GM18861 (cell line): ENCODE data around the gene CETN3.
"Not testable (repeated sequence)": the region's sequence is repeated elsewhere in the genome, so short reads cannot be mapped to it uniquely, and the experiment has no call there.

Experiments used
- ATAC-seq: cut with Tn5 transposase; IDR thresholded peaks from one replicate; pipeline ENCODE4 v1.9.1; 2021; ENCODE audit not compliant: unreplicated experiment

The CETN3 gene

DNA sequence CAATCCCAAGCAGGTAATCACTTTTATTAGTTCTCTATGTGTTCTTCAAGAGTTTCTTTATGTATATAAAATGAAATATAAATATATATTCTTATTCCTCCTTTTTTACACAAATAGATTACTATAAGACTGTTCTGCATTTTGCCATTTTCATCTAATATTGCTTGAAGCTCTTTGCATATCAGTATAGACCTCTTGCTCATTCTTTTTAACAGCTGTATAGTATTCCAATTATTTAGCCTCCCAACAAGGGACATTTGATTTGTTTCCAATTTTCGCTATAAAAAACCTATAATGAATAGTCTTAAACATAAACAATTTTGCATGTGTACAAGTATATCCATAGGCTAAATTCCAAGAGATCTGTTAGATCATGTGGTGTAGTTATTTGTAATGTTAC lies 25.2 kb downstream of the CETN3 start:
- ATAC-seq = no peak

DNA sequence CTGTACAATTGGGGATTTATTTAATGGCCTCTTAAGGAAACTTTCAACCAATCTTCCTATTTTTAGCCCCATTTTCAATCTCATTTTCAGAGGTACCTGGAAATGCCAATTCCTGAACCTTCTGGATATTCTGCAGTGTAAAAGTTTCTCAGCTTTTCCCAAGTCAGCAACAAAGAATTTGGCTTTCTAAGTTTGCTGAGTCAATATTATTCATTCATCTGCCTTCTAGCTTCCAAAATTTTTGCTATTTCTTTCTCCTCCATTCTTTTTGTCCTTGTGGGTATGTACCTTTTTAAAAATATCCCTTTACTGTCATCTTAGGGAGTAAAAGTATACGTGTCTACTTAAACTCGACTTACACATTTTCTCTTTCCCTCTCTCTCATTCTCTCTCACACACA lies 25.7 kb downstream of the CETN3 start:
- ATAC-seq = no peak

DNA sequence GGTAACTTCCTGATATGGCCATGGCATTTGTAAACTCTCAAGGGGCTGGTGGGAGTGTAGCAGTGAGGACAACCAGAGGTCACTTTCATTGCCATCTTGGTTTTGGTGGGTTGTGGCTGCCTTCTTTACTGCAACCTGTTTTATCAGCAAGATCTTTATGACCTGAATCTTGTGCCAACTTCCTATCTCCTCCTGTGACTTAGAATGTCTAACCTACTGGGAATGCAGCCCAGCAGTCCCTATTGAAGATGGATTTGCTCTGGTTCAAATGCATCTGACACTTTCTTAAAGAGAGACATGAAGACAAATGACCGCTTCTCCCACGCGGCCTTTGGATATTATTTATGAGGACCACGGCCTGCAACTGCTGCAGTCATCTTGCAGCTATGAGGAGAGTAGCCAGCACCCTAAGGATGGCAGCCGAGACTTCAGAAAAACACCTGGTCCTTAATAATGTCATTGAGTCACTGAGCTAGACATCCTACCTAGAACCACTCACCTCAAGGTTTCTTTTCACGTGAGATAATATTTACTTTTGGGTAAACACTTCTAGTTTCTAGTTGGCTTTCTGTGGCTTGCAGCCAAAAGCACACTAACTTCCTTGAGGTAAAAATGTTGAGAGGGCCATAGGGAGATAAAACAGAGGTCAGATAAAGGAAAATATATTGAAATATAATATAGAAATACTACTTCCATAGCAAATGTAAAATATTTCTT lies 28.2 kb downstream of the CETN3 start:
- no peak for ATAC-seq

DNA sequence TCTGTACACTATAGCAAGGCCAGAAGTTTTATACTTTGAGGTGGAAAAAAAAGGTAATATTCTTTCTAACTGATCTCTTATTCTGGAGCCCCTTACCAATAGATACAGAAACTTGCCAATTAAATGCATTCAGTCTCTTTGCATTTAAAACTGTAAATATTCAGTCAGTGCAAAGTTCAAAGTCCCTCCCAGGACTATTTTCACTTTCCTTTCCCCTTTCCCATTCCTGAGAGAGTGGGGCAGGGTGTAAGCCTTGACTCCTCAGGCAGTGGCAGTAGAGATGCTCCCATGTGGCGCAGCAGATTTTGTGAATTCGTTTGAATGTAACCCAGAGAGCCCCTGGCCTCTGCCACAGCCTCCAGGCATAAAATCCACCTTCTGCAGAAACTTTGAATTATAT lies 29.9 kb downstream of the CETN3 start:
- no peak for ATAC-seq

DNA sequence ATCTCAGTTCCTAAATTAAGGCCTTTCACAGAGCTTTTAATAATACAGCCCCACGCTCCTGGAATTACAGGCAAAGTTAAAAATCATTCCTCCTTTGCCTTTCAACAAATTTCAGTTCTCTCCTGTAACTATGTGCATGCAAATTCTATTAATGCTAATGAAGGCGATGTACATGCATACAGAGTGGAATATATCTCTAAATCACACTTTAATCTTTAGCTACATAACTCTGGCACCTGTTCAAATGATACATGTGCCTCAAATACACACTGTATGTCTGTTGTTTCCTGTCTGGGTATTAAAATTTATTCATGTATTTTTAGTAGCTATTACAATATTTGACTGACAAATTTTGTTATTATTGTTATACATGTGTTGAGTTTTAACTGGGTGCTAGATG lies 30.8 kb downstream of the CETN3 start:
- no peak for ATAC-seq

DNA sequence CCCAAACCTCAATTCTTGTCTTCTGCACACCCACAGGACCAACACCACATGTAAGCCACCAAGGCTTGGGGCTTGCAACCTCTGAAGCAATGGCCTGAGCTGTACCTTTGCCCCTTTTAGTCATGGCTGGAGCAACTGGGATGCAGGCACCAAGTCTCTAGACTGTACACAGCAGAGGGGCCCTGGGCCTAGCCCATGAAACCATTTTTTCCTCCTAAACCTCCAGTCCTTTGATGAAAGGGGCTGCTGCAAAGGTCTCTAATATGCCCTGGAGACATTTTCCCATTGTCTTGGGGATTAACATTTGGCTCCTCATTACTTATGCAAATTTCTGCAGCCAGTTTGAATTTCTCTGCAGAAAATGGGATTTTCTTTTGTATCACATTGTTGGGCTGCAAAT lies 38.3 kb downstream of the CETN3 start:
- ATAC-seq = not testable (repeated sequence)

DNA sequence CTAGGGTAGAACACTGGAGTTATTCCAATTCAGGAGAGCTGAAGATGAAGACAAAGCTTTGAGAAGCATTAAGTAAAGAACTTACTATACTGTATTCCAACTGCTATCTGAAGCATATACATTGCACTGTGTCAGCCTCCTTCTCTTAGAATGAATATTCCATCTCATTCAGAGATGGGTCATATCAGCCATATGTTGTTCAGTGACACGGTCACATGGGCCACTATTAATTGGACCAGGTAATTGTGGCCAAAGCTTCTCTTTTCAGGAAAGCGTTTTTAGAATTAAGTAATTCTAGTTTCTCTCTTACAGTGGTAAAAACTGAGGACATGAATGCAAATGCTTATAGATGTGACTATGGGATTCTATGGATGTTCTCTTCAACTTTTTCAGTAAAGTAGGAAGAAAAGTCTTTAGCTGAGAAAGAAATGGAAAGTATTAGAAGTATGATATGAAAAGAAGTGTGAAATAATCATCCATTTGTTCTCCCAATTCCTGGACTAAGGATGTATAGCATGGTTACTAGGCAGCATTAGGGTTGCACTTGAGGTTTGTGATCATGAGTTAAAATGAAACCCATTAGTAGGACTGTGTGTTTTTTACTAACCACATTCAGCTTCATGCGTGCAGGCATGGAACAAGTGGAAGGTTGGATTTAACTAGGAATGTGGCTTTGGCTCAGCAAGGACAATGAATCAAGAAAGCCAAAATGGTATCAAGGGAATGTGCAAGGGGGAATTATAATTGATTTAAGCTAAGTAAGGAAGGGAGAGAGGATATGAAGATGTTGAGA lies 40.9 kb downstream of the CETN3 start:
- ATAC-seq = peak; percentile 82

DNA sequence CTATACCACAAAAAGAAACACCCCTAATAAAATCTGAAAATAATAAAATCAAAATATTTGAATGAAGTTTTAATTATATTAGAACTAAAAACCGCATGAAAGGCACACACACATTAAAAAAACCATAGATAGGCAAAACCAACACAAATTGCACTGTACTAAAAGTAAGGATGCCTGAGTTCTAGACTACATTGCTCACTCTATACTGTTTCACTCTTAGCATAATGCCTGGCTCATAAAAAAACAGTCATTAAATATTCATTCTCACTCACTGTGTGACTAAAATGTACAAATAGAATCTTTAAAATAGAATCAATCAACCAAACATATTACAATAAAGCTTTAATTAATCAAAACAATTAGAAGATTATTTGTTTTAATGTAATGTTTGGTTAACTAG lies 41.7 kb downstream of the CETN3 start:
- no peak for ATAC-seq

DNA sequence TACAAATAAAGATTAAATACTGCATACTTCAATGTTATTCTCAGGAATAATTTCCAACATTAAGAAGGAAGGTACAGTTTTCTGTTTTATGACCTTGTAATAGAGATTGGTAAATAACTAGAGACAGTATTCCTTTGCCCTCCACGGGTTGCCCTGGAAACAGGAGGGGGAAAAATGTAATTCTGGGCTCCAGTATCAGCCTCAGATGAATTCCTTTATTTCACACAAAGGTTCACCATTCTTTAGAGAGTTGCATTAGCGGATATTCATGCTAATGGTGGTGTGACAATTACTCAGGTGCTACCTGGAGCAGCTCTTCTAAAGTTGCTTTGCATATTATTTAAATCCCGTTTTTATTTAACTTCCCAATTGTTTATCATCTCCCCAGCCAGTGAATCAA lies 42.6 kb downstream of the CETN3 start:
- no peak for ATAC-seq

DNA sequence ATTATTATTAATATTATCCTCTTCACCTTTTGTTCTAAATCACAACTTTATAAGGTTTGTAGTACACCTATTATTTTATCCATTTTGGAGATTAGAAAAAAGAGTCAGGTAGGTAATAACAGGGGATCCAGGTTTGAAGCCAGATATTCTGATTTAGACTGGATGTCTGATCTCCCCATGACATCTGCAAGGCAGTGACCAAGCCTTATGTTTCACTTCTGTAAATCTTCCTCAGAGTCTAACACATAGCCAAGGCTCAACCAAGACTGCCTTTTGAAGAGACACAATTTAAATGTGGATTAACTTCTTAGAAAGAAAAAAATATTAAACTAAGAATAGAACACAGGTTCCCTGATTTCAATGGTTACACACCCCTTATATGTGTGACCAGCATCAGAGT lies 44.2 kb downstream of the CETN3 start:
- no peak for ATAC-seq

DNA sequence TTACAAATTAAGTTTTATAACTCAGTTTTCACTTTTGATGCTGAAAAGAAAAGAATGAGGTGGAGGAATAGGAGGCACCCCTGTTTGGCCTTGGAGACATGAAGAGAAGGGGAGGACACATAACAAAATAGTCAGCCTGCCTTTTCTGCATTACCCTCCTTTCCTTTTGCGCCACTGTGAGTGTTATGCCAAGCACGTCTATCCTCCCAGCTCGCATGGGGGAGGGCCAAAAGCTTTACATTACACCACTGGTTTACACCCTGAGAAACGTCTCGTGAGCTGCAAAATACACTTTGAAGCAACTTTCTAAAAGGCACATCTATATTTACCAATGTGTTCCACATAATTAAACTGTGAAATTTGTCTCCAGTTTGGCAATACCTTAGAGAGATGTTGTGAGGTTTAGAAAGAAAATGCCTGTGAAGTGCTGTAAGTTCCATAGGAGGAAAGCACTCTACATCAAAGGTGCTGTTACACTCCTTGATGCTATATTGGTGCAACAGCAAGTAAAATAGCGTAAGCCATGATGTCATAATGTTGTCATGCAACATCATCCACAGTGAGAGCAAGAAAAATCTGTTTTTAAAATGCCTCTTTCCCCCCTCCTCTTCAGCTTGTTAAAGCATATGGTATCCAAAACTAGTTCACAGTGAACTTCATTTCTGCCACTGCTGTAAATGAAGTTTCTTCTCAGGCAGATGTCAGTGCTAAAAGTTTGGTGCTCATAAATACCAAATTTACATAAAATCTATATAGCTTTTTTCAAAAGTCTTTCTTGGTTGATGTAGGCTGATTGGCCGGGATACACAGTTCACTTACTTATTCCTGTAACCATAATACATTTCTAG lies 50.3 kb downstream of the CETN3 start:
- no peak for ATAC-seq

DNA sequence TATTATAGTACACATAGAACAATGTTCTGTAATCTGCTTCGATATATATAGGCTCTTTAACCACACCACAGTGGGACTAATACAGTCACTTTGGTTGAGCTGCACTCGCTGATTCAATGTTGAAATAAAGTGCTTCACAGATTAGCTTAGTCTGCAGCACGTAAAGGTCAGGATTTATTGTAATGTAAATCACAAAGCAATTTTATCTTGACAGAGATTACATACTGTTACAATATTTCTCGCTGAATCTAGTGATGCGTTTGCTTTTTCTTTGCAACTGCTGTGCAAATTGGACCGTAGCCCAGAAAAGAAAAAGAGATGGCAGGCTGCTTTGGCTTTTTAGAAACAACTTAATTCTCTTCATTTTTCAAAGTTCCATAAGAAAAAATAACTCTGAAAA lies 52.9 kb downstream of the CETN3 start:
- ATAC-seq = no peak

DNA sequence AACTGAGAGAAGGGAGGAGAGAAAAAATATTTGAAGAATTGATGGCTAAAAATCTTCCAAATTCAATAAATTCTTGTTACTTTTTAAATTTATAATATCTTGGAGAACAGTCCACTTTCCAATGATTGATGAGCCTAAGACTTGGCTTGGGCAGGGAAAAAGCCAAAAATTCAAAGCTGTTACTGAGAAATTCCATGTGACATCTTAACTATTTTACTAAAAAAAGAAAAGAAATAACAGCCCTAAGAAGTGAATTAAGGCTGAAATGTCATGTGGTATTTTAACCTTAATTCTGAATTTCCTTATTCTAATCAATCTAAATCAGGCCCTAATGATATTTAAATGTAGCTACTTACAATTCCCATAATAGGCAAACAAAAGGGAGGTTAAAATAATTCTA lies 53.4 kb downstream of the CETN3 start:
- no peak for ATAC-seq

DNA sequence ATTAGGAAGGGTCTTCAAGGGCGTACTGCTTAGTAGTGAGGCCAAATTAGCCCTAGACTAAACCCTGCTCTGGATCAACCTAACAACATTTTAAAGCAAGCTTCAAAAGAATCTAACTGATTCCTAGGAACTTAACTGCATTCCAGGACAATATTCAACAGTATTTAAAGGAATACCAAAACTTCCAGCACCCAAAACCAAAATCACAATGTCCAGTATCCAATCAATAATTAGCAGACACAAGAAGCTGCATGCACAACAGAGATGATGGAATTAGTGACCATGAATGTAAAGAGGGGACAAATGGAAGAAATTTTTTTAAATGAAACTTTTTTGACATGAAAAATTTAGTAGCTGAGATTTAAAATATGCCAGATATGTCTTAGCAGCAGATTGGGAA lies 53.9 kb downstream of the CETN3 start:
- ATAC-seq = no peak

DNA sequence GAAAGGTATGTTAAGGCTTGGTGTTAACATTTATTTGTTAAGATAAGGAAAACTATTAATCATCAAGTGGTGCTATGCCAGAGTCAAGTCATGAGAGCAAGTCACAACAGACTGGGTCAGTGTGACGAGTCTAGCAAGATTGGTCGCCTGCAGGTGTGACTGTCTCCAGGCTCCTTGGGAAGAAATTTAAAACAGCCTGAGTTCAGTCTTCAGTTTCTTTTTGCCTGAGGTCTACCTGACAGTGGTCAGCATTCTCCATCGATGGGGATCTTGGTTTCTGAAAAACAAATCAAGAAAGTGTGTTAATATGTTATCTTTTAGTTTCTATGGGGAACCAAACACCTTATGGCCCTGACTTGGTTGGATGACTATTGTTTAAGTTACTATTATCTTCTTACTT lies 56.3 kb downstream of the CETN3 start:
- ATAC-seq = peak; percentile 81

DNA sequence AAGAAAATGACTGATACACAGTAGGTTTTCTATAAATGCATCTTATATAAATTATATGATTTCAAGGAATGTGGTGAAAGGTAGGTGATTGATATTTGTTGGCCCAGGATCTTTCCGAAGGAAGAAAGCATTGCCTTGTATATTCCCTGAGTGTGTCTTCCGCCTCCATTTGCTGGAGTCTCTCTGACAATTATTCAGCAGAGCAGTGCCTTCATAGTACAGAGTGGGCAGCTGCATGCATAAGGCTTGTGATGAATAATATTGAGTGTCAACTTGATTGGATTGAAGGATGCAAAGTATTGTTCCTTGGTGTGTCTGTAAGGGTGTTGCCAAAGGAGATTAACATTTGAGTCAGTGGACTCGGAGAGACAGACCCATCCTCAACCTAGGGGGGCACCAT lies 58.5 kb downstream of the CETN3 start:
- ATAC-seq = no peak

DNA sequence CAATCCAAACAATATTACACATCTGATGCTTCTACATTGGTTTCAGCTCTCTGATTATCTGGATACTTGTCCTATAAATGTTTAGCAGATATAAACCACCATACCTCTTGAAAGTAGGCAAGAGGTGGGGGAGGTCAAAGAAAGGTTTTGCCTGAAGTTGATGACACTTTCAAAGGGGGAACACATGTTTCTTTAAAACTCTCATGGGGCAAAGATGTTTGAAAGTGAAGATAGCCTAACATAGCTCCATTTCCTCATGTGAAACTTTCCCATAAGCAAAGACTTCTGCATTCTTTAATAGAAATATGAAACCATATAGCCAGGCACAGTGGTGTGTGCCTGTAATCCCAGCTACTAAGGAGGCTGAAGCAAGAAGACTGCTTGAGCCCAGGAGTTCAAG lies 62.1 kb downstream of the CETN3 start:
- peak; percentile 75 for ATAC-seq

DNA sequence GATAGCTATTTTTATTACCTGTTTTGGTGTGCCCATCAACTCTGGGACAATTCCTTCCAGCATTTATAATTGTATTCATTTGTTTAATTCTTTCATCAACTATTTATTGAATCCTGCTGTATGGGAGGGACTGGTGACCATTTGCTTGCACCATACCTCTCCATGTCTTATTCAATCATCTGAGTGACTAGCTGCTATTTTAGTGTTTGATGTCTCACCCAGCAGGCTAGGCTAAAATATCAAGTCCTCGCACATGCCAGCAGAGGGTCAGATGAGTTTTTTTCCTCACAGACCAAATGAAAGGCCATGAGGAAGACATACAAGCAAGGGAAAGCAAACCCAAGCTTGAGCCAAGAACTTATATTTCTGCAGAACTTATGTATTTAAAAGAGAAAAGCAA lies 63.9 kb downstream of the CETN3 start:
- ATAC-seq = no peak

DNA sequence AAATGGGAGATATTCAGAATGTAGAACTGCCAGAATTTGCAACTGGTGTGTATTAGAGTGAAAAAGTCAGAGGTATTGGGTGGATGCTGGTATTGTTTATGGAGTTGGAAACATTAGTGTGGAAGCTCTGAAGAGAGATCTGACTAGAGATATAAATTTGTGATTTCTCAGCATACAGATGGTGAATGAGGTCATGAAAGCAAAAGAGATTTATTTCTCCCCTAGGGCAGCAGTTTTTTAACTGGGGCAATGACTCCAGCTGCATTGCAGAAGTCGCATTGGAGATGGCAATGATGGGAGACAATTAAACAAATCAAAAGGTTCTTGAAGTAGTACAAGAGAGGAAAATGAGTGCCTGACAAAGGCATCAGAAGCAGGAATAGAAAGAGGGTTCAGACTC lies 64.9 kb downstream of the CETN3 start:
- no peak for ATAC-seq

DNA sequence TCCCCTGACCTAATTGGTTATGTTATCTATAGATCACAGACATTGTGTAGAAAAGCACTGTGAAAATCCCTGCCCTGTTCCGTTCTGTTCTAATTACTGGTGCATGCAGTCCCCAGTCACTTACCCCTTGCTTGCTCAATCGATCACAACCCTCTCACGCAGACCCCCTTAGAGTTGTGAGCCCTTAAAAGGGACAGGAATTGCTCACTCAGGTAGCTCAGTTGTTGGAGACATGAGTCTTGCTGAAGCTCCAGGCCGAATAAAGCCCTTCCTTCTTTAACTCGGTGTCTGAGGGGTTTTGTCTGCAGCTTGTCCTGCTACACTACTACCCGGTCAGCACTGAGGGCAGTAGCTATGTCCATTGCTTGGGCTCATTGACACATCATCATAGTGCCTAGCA lies 65.8 kb downstream of the CETN3 start:
- not testable (repeated sequence) for ATAC-seq

DNA sequence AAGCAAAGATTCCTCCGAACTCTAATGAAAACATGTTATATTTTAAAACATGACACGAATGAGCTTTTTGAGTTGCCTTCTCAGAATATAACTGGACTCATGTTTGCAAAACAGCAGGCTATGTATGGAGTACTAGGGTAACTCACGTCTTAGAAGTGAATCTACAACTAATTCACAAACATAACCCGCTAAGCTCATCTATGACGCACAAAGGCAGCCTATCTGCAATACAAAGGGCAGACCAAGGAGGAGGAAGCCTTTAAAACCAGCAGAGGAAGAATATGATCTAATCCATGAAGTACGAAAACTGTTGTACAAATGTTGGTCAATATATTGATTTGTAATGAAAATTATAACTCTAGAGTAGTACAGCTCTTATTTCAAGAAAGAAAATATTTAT lies 67.0 kb downstream of the CETN3 start:
- ATAC-seq = no peak
